GM18502 (cell line): ENCODE data around the gene CSHL1.
"Not testable (repeated sequence)": the region's sequence is repeated elsewhere in the genome, so short reads cannot be mapped to it uniquely, and the experiment has no call there.

Experiments
- ATAC-seq: cut with Tn5 transposase; IDR thresholded peaks from one replicate; pipeline ENCODE4 v1.9.1; 2021; ENCODE audit warnings: mild to moderate bottlenecking; ENCODE audit not compliant: unreplicated experiment, poor library complexity

CSHL1 gene

DNA sequence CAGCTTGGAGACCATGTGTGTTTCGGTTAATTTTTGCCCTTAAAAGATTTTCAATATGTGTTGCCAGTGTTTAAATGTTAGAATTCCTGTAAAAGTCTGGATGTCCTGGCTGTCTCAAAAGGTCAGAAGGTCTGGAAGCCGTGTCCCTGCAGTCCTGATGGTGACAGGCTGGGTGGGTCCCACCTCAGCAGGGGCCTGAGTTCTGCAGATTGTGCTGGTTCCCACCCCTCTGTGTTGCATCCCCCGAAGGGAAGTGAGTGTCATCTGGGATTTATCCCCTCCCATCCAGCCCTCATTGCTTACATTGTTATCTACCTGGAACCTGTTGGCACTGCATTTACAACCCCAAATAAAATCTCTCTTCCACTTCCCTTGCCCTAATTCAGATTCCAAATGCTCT lies 17.0 kb downstream of the CSHL1 start:
- not testable (repeated sequence) for ATAC-seq

GRCh38 chr17:63892316-63893037 lies 18.6 kb downstream of the CSHL1 start:
- not testable (repeated sequence) for ATAC-seq

DNA sequence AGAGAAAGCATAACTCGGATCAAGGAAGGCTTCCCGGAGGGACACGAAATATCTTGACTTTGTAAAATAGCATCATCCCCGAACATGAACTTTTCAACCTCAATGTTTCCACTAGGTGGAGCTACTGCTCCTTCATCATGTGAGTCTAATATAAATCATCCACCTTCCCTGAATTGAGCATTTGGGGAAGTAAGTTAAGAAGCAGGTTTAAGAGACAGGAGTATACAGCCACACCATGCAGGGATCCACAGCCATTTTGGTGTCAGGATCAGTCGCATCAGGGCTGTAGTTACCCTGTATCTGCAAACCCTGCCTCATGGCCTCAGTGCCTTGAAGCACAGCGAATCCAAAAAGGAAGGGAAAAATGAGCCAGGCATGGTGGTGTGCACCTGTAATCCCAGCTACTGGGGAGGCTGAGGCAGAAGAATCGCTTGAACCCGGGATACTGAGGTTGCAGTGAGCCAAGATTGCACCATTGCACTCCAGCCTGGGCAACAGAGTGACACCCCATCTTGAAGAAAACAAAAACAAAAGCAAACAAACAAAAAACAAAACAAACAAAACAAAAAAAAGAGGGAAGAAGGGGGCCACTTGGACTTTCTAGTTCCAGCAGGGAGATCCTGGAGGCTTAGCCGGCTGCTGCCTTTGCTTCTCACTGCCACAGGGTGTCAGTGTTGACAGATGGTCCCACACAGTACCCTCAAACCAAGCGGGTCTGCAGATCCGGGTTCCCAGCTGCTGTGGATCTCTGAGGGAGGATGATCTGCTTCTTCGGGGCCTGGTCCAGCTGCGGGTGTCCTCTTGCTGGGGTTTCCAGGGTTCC lies 21.8 kb downstream of the CSHL1 start:
- not testable (repeated sequence) for ATAC-seq

DNA sequence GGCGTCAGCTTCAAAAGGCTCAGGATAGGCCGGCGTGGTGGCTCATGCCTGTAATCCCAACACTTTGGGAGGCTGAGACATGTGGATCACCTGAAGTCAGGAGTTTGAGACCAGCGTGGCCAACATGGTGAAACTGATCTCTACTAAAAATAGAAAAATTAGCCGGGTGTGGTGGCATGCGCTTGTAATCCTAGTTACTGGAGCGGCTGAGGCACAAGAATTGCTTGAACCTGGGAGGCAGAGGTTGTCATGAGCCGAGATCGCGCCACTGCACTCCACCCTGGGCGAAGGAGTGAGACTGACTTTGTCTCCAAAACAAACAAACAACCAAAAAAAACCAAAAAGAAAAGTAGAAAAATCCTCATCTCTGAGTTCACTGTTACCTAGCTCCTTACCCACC lies 25.9 kb downstream of the CSHL1 start:
- not testable (repeated sequence) for ATAC-seq

GRCh38 chr17:63882626-63883126 lies 28.4 kb downstream of the CSHL1 start:
- not testable (repeated sequence) for ATAC-seq

- no peak for ATAC-seq
Measured at GRCh38 chr17:63881935-63882601, 29.0 kb downstream of the CSHL1 start, which contains the start of gene GH2. Gene GH2 (minus strand): TSS chr17:63881944. CDS start chr17:63881801, 143 bp downstream.

DNA sequence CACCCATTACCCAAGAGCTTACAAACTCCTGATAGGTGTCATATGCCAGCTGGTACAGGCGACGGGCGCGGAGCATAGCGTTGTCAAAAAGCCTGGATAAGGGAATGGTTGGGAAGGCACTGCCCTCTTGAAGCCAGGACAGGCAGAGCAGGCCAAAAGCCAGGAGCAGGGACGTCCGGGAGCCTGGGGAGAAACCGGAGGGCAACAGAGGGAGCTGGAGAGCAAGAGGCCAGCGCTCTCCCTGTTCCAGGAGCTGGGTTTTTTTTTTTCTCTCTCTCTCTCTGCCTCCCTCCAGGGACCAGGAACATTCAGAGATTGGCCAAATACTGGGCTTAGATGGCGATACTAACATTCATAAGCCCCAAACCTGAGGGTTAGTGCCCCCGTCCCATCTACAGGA lies 29.7 kb downstream of the CSHL1 start:
- ATAC-seq = not testable (repeated sequence)

GRCh38 chr17:63880706-63881105 lies 30.4 kb downstream of the CSHL1 start:
- ATAC-seq = no peak

- ATAC-seq = not testable (repeated sequence)
Measured at GRCh38 chr17:63878413-63878812, 32.6 kb downstream of the CSHL1 start.

DNA sequence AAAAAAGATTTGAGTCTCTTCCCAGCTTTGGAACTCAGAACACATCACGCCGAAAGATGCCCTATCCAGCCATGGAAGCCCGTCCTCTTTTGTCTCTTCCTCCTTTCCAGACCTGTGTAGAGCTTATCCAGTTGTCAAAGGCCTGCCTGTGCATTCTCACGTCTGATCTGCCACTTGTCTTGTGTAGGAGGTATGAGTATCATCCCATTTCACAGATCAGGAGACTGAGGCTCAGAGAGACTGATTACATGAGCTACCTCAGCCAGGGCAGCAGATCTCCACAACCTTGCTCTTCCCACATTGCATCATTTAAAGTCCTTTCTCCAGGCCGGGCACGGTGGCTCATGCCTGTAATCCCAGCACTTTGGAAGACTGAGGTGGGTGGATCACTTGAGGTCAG lies 36.4 kb downstream of the CSHL1 start:
- not testable (repeated sequence) for ATAC-seq

GRCh38 chr17:63874061-63874626 lies 36.9 kb downstream of the CSHL1 start:
- ATAC-seq = not testable (repeated sequence)

DNA sequence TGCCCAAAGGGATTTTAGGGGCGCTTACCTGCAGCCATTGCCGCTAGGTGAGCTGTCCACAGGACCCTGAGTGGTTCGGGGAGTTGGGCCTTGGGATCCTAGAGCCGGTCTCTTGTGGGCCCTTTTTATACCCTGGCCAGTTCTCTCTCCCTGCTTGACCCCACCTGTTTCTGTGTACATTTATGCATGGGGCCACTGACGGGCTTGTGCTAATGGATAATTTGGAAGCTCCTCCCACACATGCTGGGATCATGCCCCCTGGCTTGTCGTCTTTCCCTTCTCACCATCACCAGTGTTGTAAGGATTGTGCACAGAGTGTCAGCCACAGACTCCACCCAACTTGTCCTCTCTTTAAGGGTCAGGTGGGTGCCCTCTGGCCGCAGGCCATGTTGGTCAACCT lies 37.5 kb downstream of the CSHL1 start, which contains the start of gene CSH2:
TSS of gene CSH2 (minus strand) at position 101 of the 400 bp plus-strand sequence. CDS start at position 38, 63 bp downstream.
- not testable (repeated sequence) for ATAC-seq

DNA sequence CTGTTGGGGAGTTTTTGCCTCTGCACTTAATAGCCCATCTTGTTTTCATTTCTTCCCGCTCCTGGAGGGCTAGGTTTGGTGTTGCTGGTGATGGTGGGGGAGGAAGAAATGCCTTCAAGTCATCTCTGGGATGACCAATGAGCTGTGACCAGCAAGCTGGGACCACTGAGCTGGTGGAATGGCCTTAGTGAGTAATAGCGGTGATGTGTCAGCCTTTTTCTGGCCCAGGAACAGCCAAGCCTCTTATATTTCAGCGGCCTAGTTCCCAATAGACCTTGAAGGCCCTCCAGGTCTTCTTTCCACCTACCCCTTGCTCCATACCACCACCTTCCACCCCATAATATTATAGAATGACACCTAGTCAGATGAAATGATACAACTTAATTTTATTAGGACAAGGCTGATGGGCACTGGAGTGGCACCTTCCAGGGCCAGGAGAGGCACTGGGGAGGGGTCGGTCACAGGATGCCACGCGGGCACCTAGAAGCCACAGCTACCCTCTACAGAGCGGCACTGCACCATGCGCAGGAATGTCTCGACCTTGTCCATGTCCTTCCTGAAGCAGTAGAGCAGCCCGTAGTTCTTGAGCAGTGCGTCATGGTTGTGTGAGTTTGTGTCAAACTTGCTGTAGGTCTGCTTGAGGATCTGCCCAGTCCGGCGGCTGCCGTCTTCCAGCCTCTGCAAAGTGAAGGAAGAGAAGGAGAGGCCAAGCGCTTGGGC lies 39.3 kb downstream of the CSHL1 start:
- ATAC-seq = not testable (repeated sequence)

DNA sequence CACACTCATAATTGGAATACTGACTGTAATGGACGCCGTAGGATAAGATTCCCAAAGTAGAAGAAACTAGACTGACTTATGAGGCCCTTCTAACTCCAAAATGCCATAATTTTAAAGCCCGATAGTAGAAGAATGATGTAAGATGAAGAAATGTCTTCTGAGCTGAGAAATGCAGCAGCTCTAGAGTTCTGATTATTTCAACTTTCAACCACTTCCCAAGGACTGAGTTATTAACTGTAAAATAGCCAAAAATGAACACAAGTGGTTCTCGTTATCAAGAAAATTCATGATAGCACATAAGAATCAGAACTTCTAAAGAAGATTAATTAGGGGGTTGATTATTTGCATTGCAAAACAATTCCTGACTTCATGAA lies 40.8 kb downstream of the CSHL1 start:
- ATAC-seq = not testable (repeated sequence)

DNA sequence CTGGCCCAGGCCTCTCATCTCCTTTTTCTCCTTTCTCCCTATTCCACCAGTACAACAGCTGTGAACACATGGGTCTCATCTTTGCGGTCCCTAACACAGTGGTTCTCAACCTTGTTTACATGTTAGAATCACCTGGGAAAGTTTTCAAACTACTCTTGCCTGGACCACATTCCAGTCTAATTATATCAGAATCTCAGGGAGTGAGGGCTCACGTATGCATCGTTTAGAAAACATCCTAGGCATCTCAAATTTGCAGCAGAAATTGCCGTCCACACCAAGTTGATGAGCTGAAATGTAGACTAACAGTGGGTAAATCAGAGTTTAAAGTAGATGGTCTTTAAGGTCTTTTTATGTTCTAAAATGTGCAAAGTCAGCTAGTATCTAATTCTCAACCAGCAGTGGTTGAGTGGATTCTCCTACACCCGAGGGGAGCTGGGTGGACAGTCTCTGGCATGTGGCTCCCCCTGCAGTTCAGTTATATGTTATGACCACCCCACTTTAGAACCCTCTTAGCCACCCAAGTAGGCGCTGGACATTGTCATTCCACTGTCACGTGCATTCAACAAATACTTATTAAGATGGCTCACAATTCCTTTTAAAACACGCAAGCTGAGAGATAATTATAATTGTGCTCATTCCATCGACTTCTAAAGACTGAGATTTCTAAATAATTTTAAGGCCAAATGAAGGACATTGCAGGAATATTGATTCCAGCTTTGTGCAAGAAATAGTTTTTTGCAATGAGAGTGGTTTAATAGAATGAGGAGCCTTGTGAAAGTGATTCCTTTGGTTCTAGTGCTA lies 41.4 kb downstream of the CSHL1 start:
- ATAC-seq = not testable (repeated sequence)

GRCh38 chr17:63866625-63867024 lies 44.4 kb downstream of the CSHL1 start:
- ATAC-seq = not testable (repeated sequence)
